Measurements from ENCODE around the gene ATOSA. TPM values are rescaled to one million over a fixed set of nuclear protein-coding genes. Genes with fewer than 3 reads are reported as not detected.

Gene ATOSA
- total and polyA plus RNA-seq, 2 of the 8 experiments (the other 6 are each of a cell fraction or from before 2014, with no cell fraction given), result 4.6 to 7.9 TPM

- no peak overlapping the region for H3K18ac ChIP-seq (ENCODE audit: extremely low read depth, low read length)
- no peak overlapping the region for H2BK5ac ChIP-seq (ENCODE audit: low read depth, low read length)
- ChIA-PET CTCF (ENCODE audit: partially characterized antibody) (interaction anchor here (1.0 kb wide), 1 partner anchor 48 kb away, joined by 4 read pairs; no protein-coding TSS in a partner anchor), POLR2A (ENCODE audit: partially characterized antibody) (no interaction called here)
- H3K23ac ChIP-seq (ENCODE audit: insufficient read length), result no peak overlapping the region
- no peak overlapping the region for H3K56ac ChIP-seq (replicated peaks; ENCODE audit: insufficient read length, low read depth, low read length)
- no peaks in the 10 kb centered on the region for H3K79me1 ChIP-seq (ENCODE audit: low read depth, low read length)
- no peak overlapping the region for H3K27ac ChIP-seq (ENCODE audit: low read depth, low read length)
- H2BK120ac ChIP-seq (replicated peaks; ENCODE audit: low read depth, low read length), result no peak overlapping the region
- H3K14ac ChIP-seq (ENCODE audit: insufficient read length), result no peak overlapping the region
- no peak overlapping the region for H2BK12ac ChIP-seq (ENCODE audit: low read depth, low read length)
- H3K9ac ChIP-seq (replicated peaks in 1 of 4; ENCODE audit: extremely low read depth in 1 of 4, low read depth in 3 of 4, low read length in 3 of 4), result no peak overlapping the region
- H2AFZ ChIP-seq (ENCODE audit: low read length), result no peak overlapping the region
- no peaks in the 10 kb centered on the region; the same call in 1 of the 2 replicates for H3K23me2 ChIP-seq (ENCODE audit: low read depth, low read length)
- no peaks in the 10 kb centered on the region for H3K79me2 ChIP-seq (ENCODE audit: control insufficient read depth in 1 of 2, insufficient read depth in 2 of 2, low read length in 2 of 2)
- no peaks in the 10 kb centered on the region for H3K9me3 ChIP-seq (ENCODE audit: insufficient read depth in 2 of 2, low read depth in 1 of 2, low read length in 1 of 2)
- H3K27me3 ChIP-seq (replicated peaks in 1 of 4; ENCODE audit: control insufficient read depth in 3 of 4, extremely low read depth in 1 of 4, insufficient read depth in 3 of 4, low read length in 3 of 4), result no peaks in the 10 kb centered on the region
- DNase-seq (ENCODE audit: low read depth in 1 of 2, low spot score in 2 of 2) (no peak), FAIRE-seq (no peak)
- no peaks in the 10 kb centered on the region for H4K20me1 ChIP-seq (replicated peaks in 1 of 2; ENCODE audit: control insufficient read depth in 1 of 2, insufficient read depth in 2 of 2, low read length in 2 of 2)
- H4K91ac ChIP-seq (replicated peaks; ENCODE audit: insufficient read length, low read length), result no peak overlapping the region
- no peak overlapping the region for H4K5ac ChIP-seq (ENCODE audit: insufficient read length, low read depth, low read length)
- H2AK5ac ChIP-seq (ENCODE audit: low read depth, low read length), result no peak overlapping the region
- H3K4me2 ChIP-seq (ENCODE audit: insufficient read depth in 1 of 2, low read depth in 2 of 2, low read length in 2 of 2), result no peak overlapping the region
- H2BK15ac ChIP-seq (ENCODE audit: low read length), result no peak overlapping the region
- no peak overlapping the region for H4K8ac ChIP-seq (ENCODE audit: extremely low read depth, insufficient read depth, low read length)
- H3K4me1 ChIP-seq (replicated peaks in 1 of 4; ENCODE audit: control insufficient read depth in 3 of 4, insufficient read depth in 4 of 4, low read length in 3 of 4), result peaks cover 0 to 2% (median under 1%) of the 10 kb centered on the region in 4 experiments; a peak in 2 of 7 replicates
- 84% methylated on average over 3 of the region's 3 CpGs; no CpG with 5 or more reads in 1 of the 2 experiments for WGBS, 2 experiments (ENCODE audit: extremely low coverage in 1 of 2, insufficient coverage in 1 of 2, insufficient read length in 1 of 2, insufficient replicate concordance in 2 of 2, low coverage in 1 of 2, low lambda C conversion rate in 2 of 2, missing lambda C conversion rate in 1 of 2)
- no peak overlapping the region for H3K4ac ChIP-seq (replicated peaks; ENCODE audit: insufficient read length, low read depth, low read length)
- no peak overlapping the region for H3K4me3 ChIP-seq (ENCODE audit: extremely low read depth in 1 of 4, insufficient read depth in 2 of 4, low read depth in 3 of 4, low read length in 4 of 4)
- no peak overlapping the region for H2BK20ac ChIP-seq (ENCODE audit: low read length)
- H3K36me3 ChIP-seq (ENCODE audit: control insufficient read depth in 2 of 4, insufficient read depth in 4 of 4, low read length in 3 of 4), result no peaks in the 10 kb centered on the region; a peak in 1 of 8 replicates
- TF ChIP-seq FOSL1 (IDR thresholded peaks at IDR 0.05; ENCODE audit: insufficient read depth, low read depth, low read length) (no peak), PHF8 (conservative IDR thresholded peaks at IDR 0.05; ENCODE audit: low read depth, low read length) (no peak), CEBPB (IDR thresholded peaks at IDR 0.05; ENCODE audit: low read depth, low read length) (no peak), BACH1 (IDR thresholded peaks at IDR 0.05; ENCODE audit: low read length) (no peak), RAD21 (IDR thresholded peaks at IDR 0.05 in 1 of 2, conservative IDR thresholded peaks at IDR 0.05 in 1 of 2; ENCODE audit: low read depth in 2 of 2, low read length in 2 of 2) (no peak), E2F6 (IDR thresholded peaks at IDR 0.05) (no peak)
Measured at GRCh38 chr15:52682781-52683180, 3.6 kb upstream of the ATOSA start.

Data from H1 (cell line).